GM13976 (cell line): ENCODE measurements around the gene F2RL1.

Experiments used
- DNase-seq: peaks from one replicate; pipeline ENCODE4 v3.0.0; 2012; ENCODE audit warnings: low spot score
- CTCF ChIP-seq: IDR thresholded peaks from 2 replicates; pipeline ENCODE4 v1.5.1; 2012; ENCODE audit warnings: borderline replicate concordance, mild to moderate bottlenecking; ENCODE audit not compliant: insufficient read depth; ENCODE audit errors: extremely low read depth, missing control alignments, control extremely low read depth
- in situ Hi-C: fragments of 300-500 bp; cut with MboI; formaldehyde crosslinking; loops from one replicate; pipeline ENCODE4 v1.12.0; 2022; ENCODE audit warnings: low sequenced_read_pairs, mixed read lengths, inconsistent platforms; ENCODE audit not compliant: unreplicated experiment

The F2RL1 gene

GRCh38 chr5:76836181-76836580, 17.4 kb downstream of the F2RL1 start:
- in situ Hi-C loops = no loop called here
- DNase-seq = no peak
- no peak for TF ChIP-seq CTCF

DNA sequence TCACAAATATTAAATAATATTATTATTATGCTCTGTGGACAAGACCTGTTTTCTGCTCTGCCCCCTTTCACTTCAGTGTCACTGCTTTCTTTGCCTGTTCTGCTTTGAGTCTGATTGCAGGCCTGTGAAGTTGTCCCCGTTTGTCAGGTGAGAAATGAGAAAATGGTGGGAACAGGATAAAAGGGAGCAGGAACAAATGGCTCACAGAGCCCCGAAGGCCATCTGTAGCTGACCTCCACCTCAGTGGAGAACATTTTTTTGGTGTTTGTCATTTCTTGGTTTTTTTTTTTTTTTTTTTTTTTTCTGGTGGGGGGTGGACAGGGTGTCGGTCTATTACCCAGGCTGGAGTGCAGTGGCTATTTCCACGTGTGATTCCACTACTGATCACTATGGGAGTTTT, 17.8 kb downstream of the F2RL1 start:
- no peak for DNase-seq
- no peak for TF ChIP-seq CTCF
- in situ Hi-C loops = no loop called here

- in situ Hi-C loops = no loop called here
- TF ChIP-seq CTCF = no peak
- no peak for DNase-seq
Observed at GRCh38 chr5:76838481-76839261, 19.8 kb downstream of the F2RL1 start.

- in situ Hi-C loops = no loop called here
- DNase-seq = no peak
- TF ChIP-seq CTCF = no peak
Observed at GRCh38 chr5:76841361-76841760, 22.5 kb downstream of the F2RL1 start.

GRCh38 chr5:76845890-76846289, 27.1 kb downstream of the F2RL1 start:
- TF ChIP-seq CTCF = no peak
- in situ Hi-C loops = no loop called here
- no peak for DNase-seq

DNA sequence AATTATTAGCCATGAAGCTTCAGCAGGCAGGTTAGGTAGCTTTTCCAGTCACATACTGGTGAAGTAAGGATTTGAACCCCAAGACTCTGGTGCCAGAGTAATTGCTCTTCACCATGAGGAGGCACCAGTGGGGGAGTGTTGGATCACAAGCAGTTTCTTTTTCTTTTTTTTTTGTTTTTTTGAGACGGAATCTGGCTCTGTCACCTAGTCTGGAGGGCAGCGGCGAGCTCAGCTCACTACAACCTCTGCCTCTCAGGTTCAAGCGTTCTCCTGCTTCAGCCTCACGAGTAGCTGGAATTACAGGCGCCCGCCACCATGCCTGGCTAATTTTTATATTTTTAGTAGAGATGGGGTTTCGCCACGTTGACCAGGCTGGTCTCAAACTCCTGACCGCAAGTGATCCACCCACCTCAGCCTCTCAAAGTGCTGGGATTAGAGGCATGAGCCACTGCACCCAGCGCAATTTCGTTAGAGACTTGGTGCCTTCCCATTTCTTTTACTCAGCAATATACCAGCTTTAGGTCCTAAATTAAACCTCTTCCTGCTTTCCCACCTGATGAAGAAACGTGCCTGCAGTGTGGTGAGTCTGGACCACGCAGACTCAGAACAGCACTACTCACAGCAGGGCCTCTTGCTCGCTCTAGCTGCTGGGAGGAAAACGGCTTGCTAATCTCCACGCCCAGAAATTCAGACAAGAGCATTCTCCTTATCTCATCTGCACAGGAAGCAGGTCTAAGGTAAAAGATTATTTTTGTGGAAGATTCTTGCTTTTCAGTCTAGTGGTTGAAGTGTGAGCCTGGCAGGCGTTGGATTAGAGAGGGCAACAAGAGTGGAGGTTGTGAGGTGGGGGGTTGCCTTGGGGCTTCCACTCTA, 30.8 kb downstream of the F2RL1 start, which contains the start of gene S100Z:
S100Z (plus strand) TSS at position 596 of the 873 bp plus-strand sequence. CDS start 25,346 bp downstream, outside the sequence.
- in situ Hi-C loops = no loop called here
- DNase-seq = no peak
- no peak for TF ChIP-seq CTCF
